Heart right ventricle (tissue), 16 donors: ENCODE measurements around the gene AUTS2. TPM values are rescaled to one million over a fixed set of nuclear protein-coding genes. Genes with fewer than 3 reads are reported as not detected.
A peak's percentile ranks its signal among the peaks of the same experiment; 100 is the strongest.

Source experiments
- ATAC-seq, 8 donors: fragments of 200-7000 bp; cut with Tn5 transposase; one replicate each; pipeline ENCODE4 v1.9.1; 2020; ENCODE audit warnings: mild to moderate bottlenecking in 8 of 8, moderate library complexity in 8 of 8, moderate number of reproducible peaks in 1 of 8
- DNase-seq, 2 donors: peaks; one replicate each; pipeline ENCODE4 v3.0.0-alpha.2; 2020
- H3K27ac ChIP-seq, 10 donors: fragments of 200-600 bp; sonication (generic) in 2 of 10; one replicate each; pipeline versions ENCODE4 v1.5.0 to v1.8.0; 2020 to 2022; ENCODE audit warnings: mild to moderate bottlenecking in 3 of 10
- H3K27me3 ChIP-seq, 7 donors: fragments of 200-600 bp; one replicate each; pipeline ENCODE4 v1.8.0; 2021 to 2022; ENCODE audit warnings: mild to moderate bottlenecking in 2 of 7
- H3K36me3 ChIP-seq, 9 donors: fragments of 200-600 bp; sonication (generic) in 1 of 9; one replicate each; pipeline versions ENCODE4 v1.5.0 to v1.8.0; 2020 to 2022; ENCODE audit warnings: mild to moderate bottlenecking in 2 of 9
- H3K4me1 ChIP-seq, 9 donors: fragments of 200-600 bp; sonication (generic) in 1 of 9; one replicate each; pipeline versions ENCODE4 v1.5.0 to v1.8.0; 2020 to 2022; ENCODE audit warnings: mild to moderate bottlenecking in 4 of 9
- H3K4me3 ChIP-seq, 10 donors: fragments of 200-600 bp; sonication (generic) in 2 of 10; one replicate each; pipeline versions ENCODE4 v1.5.0 to v1.8.0; 2020 to 2022; ENCODE audit warnings: mild to moderate bottlenecking in 7 of 10, moderate library complexity in 2 of 10
- H3K9me3 ChIP-seq, 11 donors: fragments of 200-600 bp in 10 of 11; sonication (generic) in 2 of 11; one replicate each; pipeline versions ENCODE4 v1.5.0 to v1.8.0; 2013 to 2022; ENCODE audit warnings: mild to moderate bottlenecking in 2 of 11, control low read depth in 1 of 11, moderate library complexity in 1 of 11
- CTCF ChIP-seq, 9 donors: fragments of 200-600 bp; sonication (generic) in 2 of 9; IDR thresholded peaks; one replicate each; pipeline versions ENCODE4 v1.5.0 to v1.8.0; 2021 to 2022; ENCODE audit warnings: antibody characterized with exemption in 9 of 9, mild to moderate bottlenecking in 5 of 9, moderate library complexity in 1 of 9
- WGBS, 2 donors: extraction: QIAGEN DNeasy Blood & Tissue Kit; methylation state at CpG; one replicate each; pipeline ENCODE4 v1.1.7; 2013; ENCODE audit warnings: inconsistent platforms in 1 of 2; 5-methylcytosine and 5-hydroxymethylcytosine counted together
- intact Hi-C, 10 donors: fragments of 100-400 bp; cut with DNase I; formaldehyde crosslinking; loops; one replicate each; pipeline versions ENCODE4 v1.11.1 to v1.14.2; 2022
- polyA plus RNA-seq, 2 donors: library from polyadenylated mRNA; stranded (reverse); fragments of 200-250 nt; gene quantifications; one replicate each; pipeline ENCODE4 v1.2.3, GENCODE V29; 2013
- total RNA-seq, 10 donors: library from RNA; stranded (reverse); fragmentation: NEBNext Ultra II Directional in 3 of 10; extraction: Animal tissue kit (Norgen Biotek cat#: 25700) in 3 of 10; gene quantifications; one replicate each; pipeline versions ENCODE4 v1.2.1 to v1.2.4, GENCODE V29; 2021 to 2023
- donor health status: Arrhythmogenic right ventricular cardiomyopathy.
- donor health status: ischemic (EF 13 %, LVEDD 7.1; RV severe dilation, severe dysfunction).
- donor health status: healthy with polysubstance abuse.
- donor health status: DM: no; HTN: yes; CAD: no.
- donor health status: DM: no; HTN: no; CAD: no.
- donor health status: ischemic (EF 25% LVEDD 6.9; RV normal size, moderate dysfunction).
- donor health status: ischemic (EF 25% LVEDD 5.7; RV mildly dilated, moderate dysfunction).
- donor health status: healthy.
- donor health status: DM: yes; HTN: yes; CAD: no.
- donor health status: Ischemic cardiomyopathy.
- donor health status: ischemic (EF 35%, LVEDD 5.7; RV mildly dilated, moderate dysfunction).
- donor health status: nonischemic (EF 11% LVEDD 7.7; RV severe dilation, severe dysfunction).
- donor health status: DM: yes; HTN: yes; CAD: no.
- donor health status: PGD.
- donor health status: ischemic (EF 29% LVEDD 5.4; RV normal size, mild dysfunction).
- donor health status: nonischemic (EF 23%, LVEDD 6.1; RV moderate dilation, normal function).

AUTS2 gene
- total and polyA plus RNA-seq, 12 donors, result 1.6 to 11.2 (median 7.3) TPM

GRCh38 chr7:69564454-69565417, 33.5 kb upstream of the AUTS2 start:
- 35 to 50% methylated on average over 7 of the region's 7 CpGs for WGBS, 2 donors
- H3K9me3 ChIP-seq, result no peaks in the 10 kb centered on the region
- peak in 1 of 2 donors; percentile 26 for DNase-seq
- no peak for TF ChIP-seq CTCF (IDR thresholded peaks at IDR 0.05)
- no peak overlapping the region for H3K27ac ChIP-seq
- H3K27me3 ChIP-seq, result peaks cover 0 to 32% (median 4%) of the 10 kb centered on the region in 7 donors
- peak in 4 of 8 donors; percentile 37 to 56 (median 48) for ATAC-seq
- intact Hi-C loops, result no loop called here
- H3K4me1 ChIP-seq, result peaks cover 0 to 8% (median 6%) of the 10 kb centered on the region in 9 donors
- no peaks in the 10 kb centered on the region for H3K36me3 ChIP-seq
- no peak overlapping the region for H3K4me3 ChIP-seq

GRCh38 chr7:69567800-69568199, 30.5 kb upstream of the AUTS2 start:
- no peak for TF ChIP-seq CTCF (IDR thresholded peaks at IDR 0.05)
- no peak overlapping the region for H3K27ac ChIP-seq
- DNase-seq, result no peak
- H3K9me3 ChIP-seq, result no peaks in the 10 kb centered on the region
- peaks cover 0 to 24% (median 4%) of the 10 kb centered on the region in 7 donors for H3K27me3 ChIP-seq
- intact Hi-C loops, result no loop called here
- WGBS, 2 donors, result 82 to 84% methylated on average over 2 of the region's 2 CpGs
- no peak overlapping the region for H3K4me3 ChIP-seq
- H3K4me1 ChIP-seq, result peaks cover 0 to 8% (median 6%) of the 10 kb centered on the region in 9 donors
- H3K36me3 ChIP-seq, result no peaks in the 10 kb centered on the region
- ATAC-seq, result no peak

- intact Hi-C loops, result no loop called here
- WGBS, 2 donors, result 86 to 87% methylated on average over 6 of the region's 6 CpGs
- Histone ChIP-seq H3K4me1 (peaks cover 0 to 8% (median 6%) of the 10 kb centered on the region in 9 donors), H3K4me3 (no peak overlapping the region), H3K9me3 (no peaks in the 10 kb centered on the region), H3K27me3 (peaks cover 0 to 24% (median 4%) of the 10 kb centered on the region in 7 donors), H3K27ac (no peak overlapping the region), H3K36me3 (no peaks in the 10 kb centered on the region)
- DNase-seq (no peak), ATAC-seq (no peak)
- TF ChIP-seq CTCF (IDR thresholded peaks at IDR 0.05), result no peak
Measured at GRCh38 chr7:69568266-69568665, 30.0 kb upstream of the AUTS2 start.

GRCh38 chr7:69575651-69576050, 22.6 kb upstream of the AUTS2 start:
- H3K27ac ChIP-seq, result no peak overlapping the region
- H3K27me3 ChIP-seq, result peaks cover 0 to 6% (median 0%) of the 10 kb centered on the region in 7 donors
- 92 to 94% methylated on average over 4 of the region's 4 CpGs for WGBS, 2 donors
- no peaks in the 10 kb centered on the region for H3K9me3 ChIP-seq
- DNase-seq (no peak), ATAC-seq (no peak)
- no peak for TF ChIP-seq CTCF (IDR thresholded peaks at IDR 0.05)
- intact Hi-C loops, result no loop called here
- no peaks in the 10 kb centered on the region for H3K36me3 ChIP-seq
- no peak overlapping the region for H3K4me3 ChIP-seq
- H3K4me1 ChIP-seq, result no peaks in the 10 kb centered on the region
